ENCODE data around the gene GPR137B.

- no peak for TF ChIP-seq CTCF (IDR thresholded peaks at IDR 0.05; ENCODE audit: poor library complexity, severe bottlenecking)
- no peak for TF ChIP-seq POLR2AphosphoS5 (IDR thresholded peaks at IDR 0.05)
- TF ChIP-seq TAF1 (IDR thresholded peaks at IDR 0.05; ENCODE audit: low read depth): no peak
- no peak for TF ChIP-seq MXI1 (conservative IDR thresholded peaks at IDR 0.05; ENCODE audit: poor library complexity, severe bottlenecking)
These were observed 6.1 kb downstream of the GPR137B start for GRCh38 chr1:236148470-236148845.
